Measurements from ENCODE around the gene FIBIN. TPM values are rescaled to one million over a fixed set of nuclear protein-coding genes. Genes with fewer than 3 reads are reported as not detected.
"Not testable (repeated sequence)": the region's sequence is repeated elsewhere in the genome, so short reads cannot be mapped to it uniquely, and the experiment has no call there.

The FIBIN gene
- total RNA-seq, 1 donor from 2014 or later: 0.09 TPM

- Mint-ChIP-seq H3K4me1 (no peaks in the 10 kb centered on the region), H3K4me3 (no peak overlapping the region), H3K27me3 (ENCODE audit: insufficient read depth, low read depth) (peaks cover 2% of the 10 kb centered on the region), H3K27ac (peak overlapping the region; percentile 80), H3K36me3 (no peaks in the 10 kb centered on the region), H3K9me3 (peaks cover 24% of the 10 kb centered on the region)
- DNase-seq (ENCODE audit: low spot score): no peak
- TF ChIP-seq CTCF (IDR thresholded peaks at IDR 0.05): no peak
- no peak for TF ChIP-seq EZH2 (IDR thresholded peaks at IDR 0.05)
- no peak for TF ChIP-seq EZH2phosphoT487 (IDR thresholded peaks at IDR 0.05)
- H3K36me3 ChIP-seq: no peaks in the 10 kb centered on the region
- no peaks in the 10 kb centered on the region for H3F3A ChIP-seq (ENCODE audit: low read depth)
- H2AFZ ChIP-seq (replicated peaks): no peak overlapping the region
- no peak overlapping the region for H3K27ac ChIP-seq
- peaks cover 5% of the 10 kb centered on the region for H3K4me1 ChIP-seq
- no peaks in the 10 kb centered on the region for H4K20me1 ChIP-seq (ENCODE audit: low read depth)
- peaks cover 7% of the 10 kb centered on the region for H3K9me3 ChIP-seq (ENCODE audit: low read depth)
- H3K27me3 ChIP-seq: no peaks in the 10 kb centered on the region
- no peak overlapping the region for H3K4me3 ChIP-seq
- H3K4me2 ChIP-seq: no peak overlapping the region
- H3K79me2 ChIP-seq (ENCODE audit: low read depth): no peaks in the 10 kb centered on the region
- H3K9ac ChIP-seq: no peak overlapping the region
Measured at GRCh38 chr11:26976389-26976788, 17.5 kb upstream of the FIBIN start.

DNA sequence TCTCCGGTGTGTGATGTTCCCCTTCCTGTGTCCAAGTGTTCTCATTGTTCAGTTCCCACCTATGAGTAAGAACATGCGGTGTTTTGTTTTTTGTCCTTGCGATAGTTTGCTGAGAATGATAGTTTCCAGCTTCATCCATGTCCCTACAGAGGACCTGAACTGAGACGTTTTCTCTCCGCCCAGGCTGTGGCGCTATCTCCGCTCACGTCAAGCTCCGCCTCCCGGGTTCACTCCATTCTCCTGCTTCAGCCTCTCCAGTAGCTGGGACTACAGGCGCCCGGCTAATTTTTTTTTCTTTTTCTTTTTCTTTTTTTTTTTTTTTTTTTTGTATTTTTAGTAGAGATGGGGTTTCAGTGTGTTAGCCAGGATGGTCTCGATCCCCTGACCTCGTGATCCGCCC, 16.7 kb upstream of the FIBIN start:
- not testable (repeated sequence) for DNase-seq (ENCODE audit: low spot score); H3K4me3 Mint-ChIP-seq; H3K9ac ChIP-seq; H3K27ac Mint-ChIP-seq; H3K36me3 Mint-ChIP-seq; H3K36me3 ChIP-seq; H3K27me3 ChIP-seq; H3K79me2 ChIP-seq (ENCODE audit: low read depth); H3K9me3 ChIP-seq (ENCODE audit: low read depth); H3K4me2 ChIP-seq; H3K4me3 ChIP-seq; H3K4me1 ChIP-seq; H2AFZ ChIP-seq (replicated peaks); H3K27me3 Mint-ChIP-seq (ENCODE audit: insufficient read depth, low read depth); H3K4me1 Mint-ChIP-seq; H4K20me1 ChIP-seq (ENCODE audit: low read depth); H3F3A ChIP-seq (ENCODE audit: low read depth); H3K27ac ChIP-seq
- peaks cover 31% of the 10 kb centered on the region for H3K9me3 Mint-ChIP-seq

- H3K27ac Mint-ChIP-seq: no peak overlapping the region
- peaks cover 2% of the 10 kb centered on the region for H3K27me3 Mint-ChIP-seq (ENCODE audit: insufficient read depth, low read depth)
- H3K36me3 Mint-ChIP-seq: no peaks in the 10 kb centered on the region
Measured at GRCh38 chr11:26983645-26984044, 10.3 kb upstream of the FIBIN start.

GRCh38 chr11:26985470-26985869, 8.4 kb upstream of the FIBIN start:
- H2AFZ ChIP-seq (replicated peaks): no peak overlapping the region
- no peaks in the 10 kb centered on the region for H3K79me2 ChIP-seq (ENCODE audit: low read depth)
- H3K4me1 ChIP-seq: peaks cover 15% of the 10 kb centered on the region
- Mint-ChIP-seq H3K4me1 (peaks cover 12% of the 10 kb centered on the region), H3K4me3 (no peak overlapping the region), H3K9me3 (peaks cover 34% of the 10 kb centered on the region), H3K27me3 (ENCODE audit: insufficient read depth, low read depth) (no peaks in the 10 kb centered on the region), H3K36me3 (no peaks in the 10 kb centered on the region), H3K27ac (no peak overlapping the region)
- no peaks in the 10 kb centered on the region for H3K36me3 ChIP-seq
- H3K9ac ChIP-seq: no peak overlapping the region
- no peak overlapping the region for H3K4me2 ChIP-seq
- no peak overlapping the region for H3K27ac ChIP-seq
- H3K9me3 ChIP-seq (ENCODE audit: low read depth): no peaks in the 10 kb centered on the region
- no peaks in the 10 kb centered on the region for H3K27me3 ChIP-seq
- H4K20me1 ChIP-seq (ENCODE audit: low read depth): no peaks in the 10 kb centered on the region
- TF ChIP-seq CTCF (IDR thresholded peaks at IDR 0.05) (no peak), EZH2phosphoT487 (IDR thresholded peaks at IDR 0.05) (no peak), EZH2 (IDR thresholded peaks at IDR 0.05) (no peak)
- H3K4me3 ChIP-seq: no peak overlapping the region
- no peak for DNase-seq (ENCODE audit: low spot score)
- peaks cover 11% of the 10 kb centered on the region for H3F3A ChIP-seq (ENCODE audit: low read depth)

More at GRCh38 chr11:26983645-26984044, 10.3 kb upstream of the FIBIN start:
- peaks cover 49% of the 10 kb centered on the region for H3K9me3 Mint-ChIP-seq
- TF ChIP-seq CTCF (IDR thresholded peaks at IDR 0.05) (no peak), EZH2 (IDR thresholded peaks at IDR 0.05) (no peak), EZH2phosphoT487 (IDR thresholded peaks at IDR 0.05) (no peak)
- H3K27me3 ChIP-seq: no peaks in the 10 kb centered on the region
- DNase-seq (ENCODE audit: low spot score): peak; percentile 70
- H3K79me2 ChIP-seq (ENCODE audit: low read depth): no peaks in the 10 kb centered on the region
- no peak overlapping the region for H3K4me3 ChIP-seq
- H3K27ac ChIP-seq: no peak overlapping the region
- peak overlapping the region; percentile 66 for H2AFZ ChIP-seq (replicated peaks)
- no peak overlapping the region for H3K4me3 Mint-ChIP-seq
- peaks cover 11% of the 10 kb centered on the region for H3F3A ChIP-seq (ENCODE audit: low read depth)
- H3K36me3 ChIP-seq: no peaks in the 10 kb centered on the region
- H3K4me1 ChIP-seq: peaks cover 15% of the 10 kb centered on the region
- no peaks in the 10 kb centered on the region for H4K20me1 ChIP-seq (ENCODE audit: low read depth)
- peaks cover 12% of the 10 kb centered on the region for H3K4me1 Mint-ChIP-seq
- no peak overlapping the region for H3K9ac ChIP-seq
- H3K4me2 ChIP-seq: peak overlapping the region; percentile 9
- H3K9me3 ChIP-seq (ENCODE audit: low read depth): peaks cover 7% of the 10 kb centered on the region
